A549 (cell line): Measurements from ENCODE around the gene CMTM1. TPM values are rescaled to one million over a fixed set of nuclear protein-coding genes. Genes with fewer than 3 reads are reported as not detected.
"Not testable (repeated sequence)": the region's sequence is repeated elsewhere in the genome, so short reads cannot be mapped to it uniquely, and the experiment has no call there.

Source experiments
- ATAC-seq, 2 experiments: fragments of 200-7000 bp in 1 of 2; fragments of >200 bp in 1 of 2; cut with Nextera tagmentation in 1 of 2; cut with Tn5 transposase in 1 of 2; 3 replicates each; pipeline versions ENCODE4 v1.8.0 to v1.9.1; 2018 to 2020; ENCODE audit warnings: mild to moderate bottlenecking in 1 of 2, moderate library complexity in 1 of 2
- CTCF ChIA-PET: fragments of 300-600 bp; sonication (Branson Sonifier 250); formaldehyde crosslinking; extraction: SDS; loops from one replicate; lab custom pipeline; 2021; ENCODE audit warnings: antibody characterized with exemption, inconsistent platforms; lab: Yijun Ruan, JAX
- POLR2A ChIA-PET: fragments of 350-600 bp; formaldehyde crosslinking; extraction: SDS; loops from one replicate; lab custom pipeline; 2021; ENCODE audit warnings: antibody characterized with exemption, inconsistent platforms; lab: Yijun Ruan, JAX
- DNase-seq, 2 experiments: peaks; one replicate each; pipeline versions ENCODE4 v3.0.0 to v3.0.0-alpha.2; 2011 to 2016; ENCODE audit warnings: low read depth in 1 of 2, low spot score in 1 of 2
- FAIRE-seq: peaks from 2 replicates; lab custom pipeline; 2011; peaks lifted over from hg19 to GRCh38; lab: Jason Lieb, UNC
- H3K27ac ChIP-seq, 2 experiments: fragments of >200 bp; sonication (Bioruptor Twin); formaldehyde crosslinking; 3 replicates each; pipeline ENCODE4 v1.5.1; 2016 to 2017
- H3K4me1 ChIP-seq: fragments of >200 bp; sonication (Bioruptor Twin); formaldehyde crosslinking; 3 replicates; pipeline ENCODE4 v1.6.1; 2016
- H3K4me2 ChIP-seq: fragments of >200 bp; sonication (Bioruptor Twin); formaldehyde crosslinking; 3 replicates; pipeline ENCODE4 v1.6.1; 2016
- H3K4me3 ChIP-seq: fragments of >200 bp; sonication (Bioruptor Twin); formaldehyde crosslinking; 3 replicates; pipeline ENCODE4 v1.5.1; 2016
- H3K9me3 ChIP-seq: fragments of >200 bp; sonication (Bioruptor Twin); formaldehyde crosslinking; 3 replicates; pipeline ENCODE4 v1.6.1; 2016
- WGBS: methylation state at CpG from one replicate; pipeline ENCODE4 v1.1.6; 2017; ENCODE audit errors: missing lambda C conversion rate; 5-methylcytosine and 5-hydroxymethylcytosine counted together
- polyA plus RNA-seq, 4 experiments: library from polyadenylated mRNA; depleted of rRNA in 3 of 4; stranded (reverse); fragments of >200 nt; fragmentation: RNase III in 1 of 4; extraction: RNeasy Plus Mini Kit Qiagen cat#74134 plus additional on column Dnase treatment in 1 of 4; gene quantifications; 2 replicates in 3 of 4; 3 replicates in 1 of 4; pipeline ENCODE4 v1.2.3, GENCODE V29; 2011 to 2017
- small RNA-seq, 6 experiments: library from RNA; depleted of rRNA; stranded (forward); fragments of <200 nt; gene quantifications; one replicate each; pipeline ENCODE3, GENCODE V24; 2012

Gene CMTM1
- polyA plus RNA-seq, 2 of the 4 experiments (the other 2 are of a cell fraction), result 1.3 to 1.9 TPM

DNA sequence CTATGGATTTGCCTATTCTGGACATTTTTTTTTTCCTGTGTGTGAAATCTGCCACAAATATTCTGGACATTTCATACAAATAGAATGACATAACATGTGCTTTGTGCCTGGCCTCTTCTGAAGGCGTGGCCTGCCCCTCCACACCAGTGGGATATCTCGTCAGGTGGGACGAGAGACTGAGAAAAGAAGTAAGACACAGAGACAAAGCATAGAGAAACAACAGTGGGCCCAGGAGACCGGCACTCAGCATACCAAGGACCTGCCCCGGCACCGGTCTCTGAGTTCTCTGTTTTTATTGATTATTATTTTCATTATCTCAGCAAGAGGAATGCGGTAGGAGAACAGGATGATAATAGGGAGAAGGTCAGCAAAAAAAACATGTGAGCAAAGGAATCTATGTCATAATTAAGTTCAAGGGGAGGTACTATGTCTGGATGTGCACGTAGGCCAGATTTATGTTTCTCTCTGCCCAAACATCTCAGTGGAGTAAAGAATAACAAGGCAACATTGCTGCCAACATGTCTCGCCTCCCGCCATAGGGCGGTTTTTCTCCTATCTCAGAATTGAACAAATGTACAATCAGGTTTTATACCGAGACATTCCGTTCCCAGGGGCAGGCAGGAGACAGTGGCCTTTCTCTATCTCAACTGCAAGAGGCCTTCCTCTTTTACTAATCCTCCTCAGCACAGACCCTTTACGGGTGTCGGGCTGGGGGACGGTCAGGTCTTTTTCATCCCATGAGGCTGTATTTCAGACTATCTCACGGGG, 61.6 kb downstream of the CMTM1 start:
- CTCF ChIA-PET, POLR2A ChIA-PET: not testable (repeated sequence)

More for the DNA sequence above, 61.6 kb downstream of the CMTM1 start:
- not testable (repeated sequence) for H3K4me3 ChIP-seq, FAIRE-seq, H3K4me1 ChIP-seq, DNase-seq, H3K4me2 ChIP-seq, ATAC-seq, H3K27ac ChIP-seq, H3K9me3 ChIP-seq
- 91% methylated on average over 17 of the region's 17 CpGs for WGBS

Small RNA genes lying within 50 kb of the gene (small RNA-seq; reads per million reads assigned to genes)
- 0 reads per million in 6 experiments for gene CKLF-CMTM1

Other genes starting within 250 kb of the CMTM1 start
- gene CDH5, start 199.7 kb upstream of the CMTM1 start, polyA plus RNA-seq (2011; rRNA removed), result 0.01 and 0.20 TPM in 2 replicates
- 0.05 TPM in 1 of 3 replicates, not detected in the others for gene CDH5, start 199.7 kb upstream of the CMTM1 start, polyA plus RNA-seq (2017; fragmentation: RNase III; extraction: RNeasy Plus Mini Kit Qiagen cat#74134 plus additional on column Dnase treatment)
- 0.98 and 1.4 TPM in 2 replicates for gene BEAN1, start 139.1 kb upstream of the CMTM1 start, polyA plus RNA-seq (2011; rRNA removed)
- 1.2 to 2.4 TPM (median 1.7 TPM) in 3 replicates for gene BEAN1, start 139.1 kb upstream of the CMTM1 start, polyA plus RNA-seq (2017; fragmentation: RNase III; extraction: RNeasy Plus Mini Kit Qiagen cat#74134 plus additional on column Dnase treatment)
- 29.5 and 36.3 TPM in 2 replicates for gene TK2, start 16.3 kb upstream of the CMTM1 start, polyA plus RNA-seq (2011; rRNA removed)
- gene TK2, start 16.3 kb upstream of the CMTM1 start, polyA plus RNA-seq (2017; fragmentation: RNase III; extraction: RNeasy Plus Mini Kit Qiagen cat#74134 plus additional on column Dnase treatment), result 13.5 to 16.2 TPM (median 13.9 TPM) in 3 replicates
- 85.1 and 96.5 TPM in 2 replicates for gene CKLF, start 13.9 kb upstream of the CMTM1 start, polyA plus RNA-seq (2011; rRNA removed)
- gene CKLF, start 13.9 kb upstream of the CMTM1 start, polyA plus RNA-seq (2017; fragmentation: RNase III; extraction: RNeasy Plus Mini Kit Qiagen cat#74134 plus additional on column Dnase treatment), result 72.8 to 104 TPM (median 87.0 TPM) in 3 replicates
- 0.09 TPM in 1 of 2 replicates, not detected in the other for gene CMTM2, start 13.0 kb downstream of the CMTM1 start, polyA plus RNA-seq (2011; rRNA removed)
- 0.09 to 0.15 TPM in 2 of 3 replicates, not detected in the other for gene CMTM2, start 13.0 kb downstream of the CMTM1 start, polyA plus RNA-seq (2017; fragmentation: RNase III; extraction: RNeasy Plus Mini Kit Qiagen cat#74134 plus additional on column Dnase treatment)
- 33.9 and 36.1 TPM in 2 replicates for gene CMTM3, start 38.3 kb downstream of the CMTM1 start, polyA plus RNA-seq (2011; rRNA removed)
- 36.0 to 45.9 TPM (median 37.2 TPM) in 3 replicates for gene CMTM3, start 38.3 kb downstream of the CMTM1 start, polyA plus RNA-seq (2017; fragmentation: RNase III; extraction: RNeasy Plus Mini Kit Qiagen cat#74134 plus additional on column Dnase treatment)
- 58.6 and 61.6 TPM in 2 replicates for gene CMTM4, start 130.3 kb downstream of the CMTM1 start, polyA plus RNA-seq (2011; rRNA removed)
- 22.9 to 25.9 TPM (median 24.8 TPM) in 3 replicates for gene CMTM4, start 130.3 kb downstream of the CMTM1 start, polyA plus RNA-seq (2017; fragmentation: RNase III; extraction: RNeasy Plus Mini Kit Qiagen cat#74134 plus additional on column Dnase treatment)
- gene DYNC1LI2, start 185.2 kb downstream of the CMTM1 start, polyA plus RNA-seq (2011; rRNA removed), result 112 and 128 TPM in 2 replicates
- 93.5 to 107 TPM (median 96.5 TPM) in 3 replicates for gene DYNC1LI2, start 185.2 kb downstream of the CMTM1 start, polyA plus RNA-seq (2017; fragmentation: RNase III; extraction: RNeasy Plus Mini Kit Qiagen cat#74134 plus additional on column Dnase treatment)
- gene TERB1, start 235.1 kb downstream of the CMTM1 start, polyA plus RNA-seq (2011; rRNA removed), result 0.07 and 0.18 TPM in 2 replicates
- gene TERB1, start 235.1 kb downstream of the CMTM1 start, polyA plus RNA-seq (2017; fragmentation: RNase III; extraction: RNeasy Plus Mini Kit Qiagen cat#74134 plus additional on column Dnase treatment), result 0.12 to 0.18 TPM (median 0.17 TPM) in 3 replicates